Calu3 (cell line): ENCODE results near the gene ENDOU. TPM values are rescaled to one million over a fixed set of nuclear protein-coding genes. Genes with fewer than 3 reads are reported as not detected.

ENCODE experiments used
- BruUV-seq: library from RNA; stranded (reverse); fragments of 400-500 nt; replicated peaks from 2 replicates; lab custom pipeline; 2021; lab: Mats Ljungman, UMichigan
- CTCF ChIA-PET: fragments of 300-600 bp; sonication (Branson Sonifier 250); formaldehyde crosslinking; loops from one replicate; lab custom pipeline; 2022; ENCODE audit warnings: antibody characterized with exemption; lab: Charles Lee
- DNase-seq: peaks from one replicate; pipeline ENCODE4 v3.0.0; 2022
- H3K27ac Mint-ChIP-seq: one replicate; pipeline ENCODE4 v1.8.0; 2022; ENCODE audit warnings: mixed read lengths; ENCODE audit not compliant: unreplicated experiment
- H3K27me3 Mint-ChIP-seq: one replicate; pipeline ENCODE4 v1.8.0; 2022; ENCODE audit warnings: mixed read lengths; ENCODE audit not compliant: unreplicated experiment
- H3K36me3 Mint-ChIP-seq: one replicate; pipeline ENCODE4 v1.8.0; 2022; ENCODE audit warnings: mild to moderate bottlenecking, moderate library complexity, mixed read lengths; ENCODE audit not compliant: insufficient read depth, unreplicated experiment
- H3K4me1 Mint-ChIP-seq: one replicate; pipeline ENCODE4 v1.8.0; 2022; ENCODE audit warnings: mild to moderate bottlenecking, low read depth, mixed read lengths; ENCODE audit not compliant: unreplicated experiment
- H3K4me3 Mint-ChIP-seq: one replicate; pipeline ENCODE4 v1.8.0; 2022; ENCODE audit warnings: mild to moderate bottlenecking, low read depth, moderate library complexity, mixed read lengths; ENCODE audit not compliant: unreplicated experiment
- H3K9me3 Mint-ChIP-seq: one replicate; pipeline ENCODE4 v1.8.0; 2022; ENCODE audit warnings: low read depth, mixed read lengths; ENCODE audit not compliant: unreplicated experiment
- CTCF ChIP-seq: fragments of 200-600 bp; IDR thresholded peaks from one replicate; pipeline ENCODE4 v1.8.0; 2022; ENCODE audit warnings: antibody characterized with exemption; ENCODE audit not compliant: unreplicated experiment
- intact Hi-C: fragments of 100-400 bp; cut with micrococcal nuclease; formaldehyde crosslinking; loops from one replicate; pipeline ENCODE4 v1.10.0; 2022; ENCODE audit not compliant: unreplicated experiment
- total RNA-seq: library from RNA; stranded (reverse); gene quantifications from 2 replicates; pipeline ENCODE4 v1.2.3, GENCODE V29; 2022

The ENDOU gene
- total RNA-seq, 1 experiment from 2014 or later = not detected

DNA sequence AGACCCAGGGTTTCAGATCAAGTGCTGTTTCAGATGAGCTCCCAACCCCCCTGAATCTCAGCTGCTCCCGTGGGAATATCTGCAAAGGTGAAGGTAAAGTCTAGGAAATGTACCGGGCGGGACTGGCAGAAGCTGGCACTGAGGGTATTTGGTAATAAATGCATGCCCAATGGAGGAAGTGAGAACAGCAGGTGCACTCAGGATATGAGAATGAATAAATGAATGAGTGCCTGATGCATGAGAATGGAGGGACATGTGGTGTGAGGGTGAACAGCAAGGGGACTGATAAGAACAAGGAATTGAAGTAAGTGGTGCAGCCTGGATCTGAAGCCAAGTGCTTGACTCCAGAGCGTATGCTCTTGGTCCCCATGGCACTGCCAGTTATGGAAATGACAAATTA, 21.8 kb upstream of the ENDOU start:
- intact Hi-C loops = no loop called here
- TF ChIP-seq CTCF = no peak
- H3K27ac Mint-ChIP-seq = no peak overlapping the region
- CTCF ChIA-PET = no interaction called here
- H3K4me3 Mint-ChIP-seq = no peak overlapping the region
- H3K4me1 Mint-ChIP-seq = peaks cover 19% of the 10 kb centered on the region
- no TSS peak for BruUV-seq
- H3K36me3 Mint-ChIP-seq = no peaks in the 10 kb centered on the region
- H3K9me3 Mint-ChIP-seq = no peaks in the 10 kb centered on the region
- no peaks in the 10 kb centered on the region for H3K27me3 Mint-ChIP-seq
- DNase-seq = no peak

GRCh38 chr12:47746523-47746922, 21.2 kb upstream of the ENDOU start:
- H3K9me3 Mint-ChIP-seq = no peaks in the 10 kb centered on the region
- H3K4me3 Mint-ChIP-seq = no peak overlapping the region
- no peaks in the 10 kb centered on the region for H3K27me3 Mint-ChIP-seq
- intact Hi-C loops = no loop called here
- peaks cover 20% of the 10 kb centered on the region for H3K4me1 Mint-ChIP-seq
- CTCF ChIA-PET = no interaction called here
- no peaks in the 10 kb centered on the region for H3K36me3 Mint-ChIP-seq
- BruUV-seq = no TSS peak
- no peak for DNase-seq
- H3K27ac Mint-ChIP-seq = no peak overlapping the region
- TF ChIP-seq CTCF = no peak

DNA sequence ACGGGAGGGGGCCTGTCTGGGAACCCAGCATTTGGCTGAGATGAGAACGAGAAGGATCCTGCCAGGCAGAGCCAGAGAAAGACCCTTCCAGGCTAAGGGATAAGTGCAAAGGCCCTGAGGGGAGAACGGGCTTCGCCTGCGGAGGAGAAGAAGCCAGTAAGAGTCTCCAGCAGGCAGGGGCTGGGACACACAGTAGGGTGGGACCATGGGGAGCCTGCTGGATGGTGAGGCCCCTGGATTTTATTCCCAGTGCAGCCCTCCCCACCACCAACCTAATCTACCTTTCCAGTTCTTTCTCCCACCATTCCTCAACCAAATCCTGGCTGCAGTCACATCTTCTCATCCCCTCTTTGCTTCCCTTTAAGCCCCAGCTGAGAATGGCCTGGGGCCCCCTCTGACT, 20.8 kb upstream of the ENDOU start:
- intact Hi-C loops = no loop called here
- Mint-ChIP-seq H3K9me3 (no peaks in the 10 kb centered on the region), H3K36me3 (no peaks in the 10 kb centered on the region), H3K4me3 (no peak overlapping the region), H3K27ac (no peak overlapping the region), H3K27me3 (no peaks in the 10 kb centered on the region), H3K4me1 (peaks cover 25% of the 10 kb centered on the region)
- no peak for DNase-seq
- CTCF ChIA-PET = no interaction called here
- no peak for TF ChIP-seq CTCF
- no TSS peak for BruUV-seq

GRCh38 chr12:47745485-47746041, 20.3 kb upstream of the ENDOU start:
- BruUV-seq = no TSS peak
- no peak overlapping the region for H3K4me3 Mint-ChIP-seq
- TF ChIP-seq CTCF = no peak
- no peak for DNase-seq
- intact Hi-C loops = loop anchor here (2.0 kb wide), 1 partner anchor 13 kb away; the partner anchor contains the start of gene RAPGEF3
- no peak overlapping the region for H3K27ac Mint-ChIP-seq
- CTCF ChIA-PET = interaction anchor here (3.3 kb wide), 1 partner anchor 22 kb away, joined by 75 read pairs; no protein-coding TSS in a partner anchor
- H3K36me3 Mint-ChIP-seq = no peaks in the 10 kb centered on the region
- peaks cover 27% of the 10 kb centered on the region for H3K4me1 Mint-ChIP-seq
- no peaks in the 10 kb centered on the region for H3K9me3 Mint-ChIP-seq
- no peaks in the 10 kb centered on the region for H3K27me3 Mint-ChIP-seq
